Caco-2 (cell line): ENCODE data around the gene PTP4A1. TPM values are rescaled to one million over a fixed set of nuclear protein-coding genes. Genes with fewer than 3 reads are reported as not detected.
A peak's percentile ranks its signal among the peaks of the same experiment; 100 is the strongest.

Experiments
- BruUV-seq: library from RNA; stranded (reverse); fragments of 400-500 nt; replicated peaks from 2 replicates; lab custom pipeline; 2021; lab: Mats Ljungman, UMichigan
- CTCF ChIA-PET: fragments of 300-600 bp; sonication (Branson Sonifier 250); formaldehyde crosslinking; loops from one replicate; lab custom pipeline; 2022; ENCODE audit warnings: antibody characterized with exemption; lab: Charles Lee
- POLR2A ChIA-PET: fragments of 300-600 bp; sonication (Branson Sonifier 250); formaldehyde crosslinking; loops from one replicate; lab custom pipeline; 2022; ENCODE audit warnings: antibody characterized with exemption; lab: Charles Lee
- DNase-seq, 2 experiments: peaks; one replicate each; pipeline versions ENCODE4 v3.0.0 to v3.0.0-alpha.2; 2020 to 2022
- H3K27me3 ChIP-seq: replicated peaks from 2 replicates; pipeline ENCODE4 v1.6.0; 2011; ENCODE audit warnings: low read length; ENCODE audit not compliant: control insufficient read depth, insufficient read depth
- H3K36me3 ChIP-seq: 2 replicates; pipeline ENCODE4 v1.5.1; 2011; ENCODE audit warnings: low read length; ENCODE audit not compliant: control insufficient read depth, insufficient read depth
- H3K4me1 ChIP-seq: fragments of 250-450 bp; sonication (Bioruptor Pico); 2 replicates; pipeline ENCODE4 v1.5.1; 2020; ENCODE audit warnings: mild to moderate bottlenecking
- H3K4me3 ChIP-seq: 2 replicates; pipeline ENCODE4 v1.5.1; 2011; ENCODE audit warnings: low read depth, mild to moderate bottlenecking, control low read depth, low read length
- H3K9me3 ChIP-seq: fragments of 250-450 bp; sonication (Bioruptor Pico); 2 replicates; pipeline ENCODE4 v1.5.1; 2020; ENCODE audit warnings: mild to moderate bottlenecking, moderate library complexity
- H3K27ac Mint-ChIP-seq: one replicate; pipeline ENCODE4 v1.8.0; 2022; ENCODE audit warnings: mixed read lengths; ENCODE audit not compliant: unreplicated experiment
- H3K27me3 Mint-ChIP-seq: one replicate; pipeline ENCODE4 v1.8.0; 2022; ENCODE audit warnings: mixed read lengths; ENCODE audit not compliant: insufficient read depth, unreplicated experiment
- H3K36me3 Mint-ChIP-seq: one replicate; pipeline ENCODE4 v1.8.0; 2022; ENCODE audit warnings: mild to moderate bottlenecking, mixed read lengths; ENCODE audit not compliant: insufficient read depth, unreplicated experiment
- H3K4me1 Mint-ChIP-seq: one replicate; pipeline ENCODE4 v1.8.0; 2022; ENCODE audit warnings: low read depth, mixed read lengths; ENCODE audit not compliant: unreplicated experiment
- H3K4me3 Mint-ChIP-seq: one replicate; pipeline ENCODE4 v1.8.0; 2022; ENCODE audit warnings: mild to moderate bottlenecking, moderate library complexity, mixed read lengths; ENCODE audit not compliant: unreplicated experiment
- H3K9me3 Mint-ChIP-seq: one replicate; pipeline ENCODE4 v1.8.0; 2022; ENCODE audit warnings: mixed read lengths; ENCODE audit not compliant: unreplicated experiment
- CTCF ChIP-seq, 2 experiments: fragments of 200-600 bp in 1 of 2; IDR thresholded peaks; 1 replicate in 1 of 2; 2 replicates in 1 of 2; pipeline versions ENCODE4 v1.5.1 to v1.8.0; 2011 to 2022; ENCODE audit warnings: antibody characterized with exemption in 1 of 2, control low read depth in 1 of 2, inconsistent platforms in 1 of 2, low read depth in 1 of 2, low read length in 1 of 2, mild to moderate bottlenecking in 1 of 2, moderate library complexity in 1 of 2; ENCODE audit not compliant: insufficient read depth in 1 of 2, severe bottlenecking in 1 of 2, unreplicated experiment in 1 of 2
- intact Hi-C: fragments of 100-400 bp; cut with micrococcal nuclease; formaldehyde crosslinking; loops from one replicate; pipeline ENCODE4 v1.10.0; 2022; ENCODE audit not compliant: unreplicated experiment
- total RNA-seq: library from RNA; stranded (reverse); gene quantifications from 2 replicates; pipeline ENCODE4 v1.2.3, GENCODE V29; 2022

Gene PTP4A1
- total RNA-seq, 1 experiment from 2014 or later: 129 TPM

- Mint-ChIP-seq H3K4me1 (no peaks in the 10 kb centered on the region), H3K27me3 (no peaks in the 10 kb centered on the region), H3K4me3 (no peak overlapping the region), H3K9me3 (no peaks in the 10 kb centered on the region), H3K36me3 (peaks cover 5% of the 10 kb centered on the region), H3K27ac (no peak overlapping the region)
- no peaks in the 10 kb centered on the region for H3K36me3 ChIP-seq
- BruUV-seq: no TSS peak
- DNase-seq: no peak
- no peaks in the 10 kb centered on the region for H3K27me3 ChIP-seq
- no peaks in the 10 kb centered on the region for H3K9me3 ChIP-seq
- CTCF ChIA-PET: no interaction called here
- no peaks in the 10 kb centered on the region for H3K4me1 ChIP-seq
- intact Hi-C loops: loop anchor here (10.0 kb wide), 1 partner anchor 102 kb away; no protein-coding TSS in a partner anchor
- TF ChIP-seq CTCF (IDR thresholded peaks at IDR 0.05; ENCODE audit: insufficient read depth in 1 of 2, low read depth in 1 of 2, low read length in 1 of 2, severe bottlenecking in 1 of 2, unreplicated experiment in 1 of 2): no peak
- no peak overlapping the region for H3K4me3 ChIP-seq
- POLR2A ChIA-PET: no interaction called here
Observed at GRCh38 chr6:63592886-63593285, 20.6 kb downstream of the PTP4A1 start.

- ChIA-PET POLR2A (interaction anchor here (0.5 to 0.6 kb wide), 2 partner anchors 13 to 17 kb away, joined by 4 to 5 read pairs; no protein-coding TSS in a partner anchor), CTCF (interaction anchor here (0.5 to 2.1 kb wide), 7 partner anchors 38 to 245 kb away, joined by 3 to 35 read pairs (median 5); no protein-coding TSS in a partner anchor)
- H3K27ac Mint-ChIP-seq: peak overlapping the region; percentile 93
- BruUV-seq: no TSS peak
- TF ChIP-seq CTCF (IDR thresholded peaks at IDR 0.05; ENCODE audit: insufficient read depth in 1 of 2, low read depth in 1 of 2, low read length in 1 of 2, severe bottlenecking in 1 of 2, unreplicated experiment in 1 of 2): no peak
- intact Hi-C loops: loop anchor here (1.0 to 10.0 kb wide), 6 partner anchors 7 to 244 kb away; no protein-coding TSS in a partner anchor
- Histone ChIP-seq H3K4me1 (peaks cover 3% of the 10 kb centered on the region; the same call in 1 of the 2 replicates), H3K27me3 (no peaks in the 10 kb centered on the region), H3K36me3 (no peaks in the 10 kb centered on the region), H3K4me3 (peak overlapping the region; percentile 59), H3K9me3 (no peaks in the 10 kb centered on the region)
- H3K36me3 Mint-ChIP-seq: peaks cover 9% of the 10 kb centered on the region
- H3K4me1 Mint-ChIP-seq: peaks cover 6% of the 10 kb centered on the region
- no peaks in the 10 kb centered on the region for H3K9me3 Mint-ChIP-seq
- H3K27me3 Mint-ChIP-seq: no peaks in the 10 kb centered on the region
- DNase-seq: no peak
- H3K4me3 Mint-ChIP-seq: peak overlapping the region; percentile 99
Observed at GRCh38 chr6:63597141-63598048, 25.1 kb downstream of the PTP4A1 start.
